HG02623 (cell line): ENCODE data around the gene CLPTM1L.
"Not testable (repeated sequence)": the region's sequence is repeated elsewhere in the genome, so short reads cannot be mapped to it uniquely, and the experiment has no call there.

ENCODE experiments used
- ATAC-seq: cut with Tn5 transposase; IDR thresholded peaks from one replicate; pipeline ENCODE4 v1.9.1; 2021; ENCODE audit warnings: moderate library complexity; ENCODE audit not compliant: unreplicated experiment

The CLPTM1L gene

DNA sequence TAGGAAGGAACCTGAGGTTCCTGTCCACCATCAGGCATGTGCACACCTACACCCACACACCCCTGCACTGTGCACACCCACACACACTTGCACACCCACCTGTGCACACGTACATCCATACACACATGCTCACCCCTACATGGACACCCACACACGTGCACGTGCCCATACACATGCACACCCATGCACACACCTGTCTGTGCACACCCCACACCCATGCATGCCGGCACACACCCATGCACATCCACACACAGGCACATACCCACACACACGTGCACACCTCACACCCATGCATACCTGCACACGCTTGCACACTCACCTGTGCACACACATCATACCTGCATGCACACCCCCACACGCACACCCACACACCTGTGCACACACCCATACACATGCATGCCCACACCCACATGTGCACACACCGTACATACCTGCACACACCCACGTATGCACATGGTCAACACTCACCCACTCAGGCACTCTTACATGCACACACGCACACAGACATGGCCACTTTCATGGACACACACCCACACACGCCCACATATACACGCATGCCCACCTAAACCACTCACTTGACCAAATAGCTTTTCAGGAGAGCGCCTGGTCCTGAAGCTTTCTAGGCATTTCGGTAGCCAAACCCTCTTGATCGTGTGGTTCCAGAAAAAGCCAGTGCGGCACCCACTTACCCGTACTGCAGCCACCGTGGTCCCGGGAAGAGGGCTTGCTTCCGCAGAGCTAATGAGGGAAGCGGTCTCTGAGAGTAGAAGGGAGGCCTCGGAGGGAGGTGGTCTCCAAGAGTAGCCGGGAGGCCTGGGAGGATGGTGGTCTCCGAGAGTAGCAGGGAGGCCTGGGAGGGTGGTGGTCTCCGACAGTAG is 36.7 kb upstream of the CLPTM1L start:
- no peak for ATAC-seq

DNA sequence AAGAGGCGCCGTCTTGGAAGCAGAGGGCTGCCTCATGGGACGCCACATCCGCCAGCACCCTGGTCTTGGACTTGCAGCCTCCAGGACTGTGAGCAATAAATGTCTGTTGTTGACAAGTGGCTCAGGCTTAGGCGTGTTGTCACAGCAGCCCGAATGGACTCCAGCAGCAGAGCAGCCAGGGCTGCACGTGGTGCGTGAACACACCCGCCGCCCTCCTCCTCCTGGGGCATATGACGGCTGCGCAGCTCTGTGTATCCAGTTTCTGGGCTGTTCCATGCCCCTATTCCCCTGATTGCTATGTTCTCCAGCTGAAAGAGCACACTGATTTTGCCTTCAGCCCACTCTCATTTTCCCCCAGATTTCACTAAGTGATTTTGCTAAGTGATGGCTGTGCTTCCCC is 36.0 kb upstream of the CLPTM1L start:
- ATAC-seq = no peak

DNA sequence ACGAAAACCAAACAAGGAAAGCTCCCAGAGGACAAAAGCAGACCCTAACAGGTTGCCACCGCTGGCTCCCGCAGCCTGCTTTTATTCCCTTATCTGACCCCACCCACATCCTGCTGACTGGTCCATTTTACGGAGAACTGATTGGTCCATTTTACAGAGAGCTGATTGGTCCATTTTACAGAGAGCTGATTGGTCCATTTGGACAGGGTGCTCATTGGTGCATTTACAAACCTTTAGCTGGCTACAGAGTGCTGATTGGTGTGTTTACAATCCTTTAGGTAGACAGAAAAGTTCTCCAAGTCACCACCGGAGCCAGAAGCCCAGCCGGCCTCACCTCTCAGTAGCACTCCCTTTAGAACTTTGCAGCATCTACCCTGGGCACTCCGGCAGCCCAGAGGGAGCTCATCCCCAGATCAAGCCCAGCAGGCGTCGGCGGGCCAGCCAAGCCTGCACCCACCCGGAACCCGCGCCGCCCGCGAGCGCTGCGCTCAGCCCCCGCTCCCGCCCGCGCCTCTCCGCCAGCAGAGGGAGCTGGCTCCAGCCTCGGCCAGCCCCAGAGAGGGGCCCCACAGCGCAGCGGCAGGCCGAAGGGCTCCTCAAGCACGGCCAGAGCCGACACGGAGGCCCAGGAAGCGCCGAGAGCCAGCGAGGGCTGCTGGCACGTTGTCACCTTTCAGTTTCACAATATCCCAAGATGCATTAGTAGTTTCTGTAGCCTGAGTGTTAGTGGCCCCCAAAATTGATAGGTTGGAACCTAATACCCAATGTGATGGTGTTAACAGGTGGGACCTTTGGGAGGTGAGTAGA is 35.3 kb upstream of the CLPTM1L start:
- no peak for ATAC-seq

DNA sequence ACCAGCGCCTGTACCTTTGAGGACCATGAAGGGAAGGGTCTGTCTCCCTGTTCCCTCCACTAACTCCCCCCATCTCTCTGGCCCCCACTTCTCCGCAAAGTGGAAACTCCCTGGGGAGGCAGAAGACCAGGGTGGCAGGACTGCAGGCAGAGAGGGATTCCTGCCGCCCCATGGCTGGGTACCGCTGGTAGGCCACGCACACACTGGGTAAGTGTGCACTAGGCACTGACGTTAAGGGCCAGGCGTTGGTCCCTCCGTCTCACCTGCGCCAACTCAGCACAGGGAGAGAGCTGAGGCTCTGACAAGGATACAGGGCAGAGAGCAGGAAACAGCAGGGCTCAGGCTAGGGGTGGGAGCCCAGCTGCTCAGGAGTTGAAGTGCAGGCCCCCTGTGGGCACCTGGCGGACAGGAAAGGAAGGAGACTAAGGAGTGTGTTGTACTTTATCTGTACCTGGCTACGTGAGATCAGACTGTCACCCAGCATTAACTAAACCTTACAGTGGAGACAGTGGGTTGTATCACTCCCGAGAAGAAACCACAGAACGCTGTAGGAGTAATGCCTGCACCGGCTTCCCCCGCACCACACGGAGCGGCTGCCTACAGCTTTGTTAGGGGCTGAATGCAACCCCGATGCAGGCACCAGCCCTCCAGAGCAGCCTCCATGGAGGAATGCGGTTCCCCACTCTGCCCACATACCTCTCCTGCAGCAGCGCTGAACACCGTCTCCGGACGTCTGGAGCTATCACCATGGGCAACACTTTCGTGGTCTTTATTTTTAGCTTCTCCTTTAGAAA is 34.2 kb upstream of the CLPTM1L start:
- ATAC-seq = no peak

DNA sequence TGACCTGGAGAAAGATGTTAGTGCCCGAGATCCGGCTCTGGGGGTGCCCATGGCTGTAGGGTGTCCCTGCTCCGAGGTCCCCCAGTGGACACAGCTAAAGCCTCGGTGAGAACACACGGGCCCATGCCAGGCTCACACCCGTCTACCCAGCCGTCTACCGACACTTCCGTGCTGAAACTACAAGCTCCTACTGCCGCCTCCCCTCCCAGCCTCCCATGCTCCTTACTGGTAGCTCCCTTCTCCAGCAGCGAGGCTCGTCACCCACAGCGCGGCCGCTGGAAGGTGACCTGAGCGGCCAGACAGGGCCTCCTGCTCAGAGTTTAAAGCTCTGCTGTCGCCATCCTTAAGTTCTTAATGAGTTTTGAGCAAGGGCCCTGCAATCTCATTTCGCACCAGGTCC is 33.2 kb upstream of the CLPTM1L start:
- no peak for ATAC-seq

DNA sequence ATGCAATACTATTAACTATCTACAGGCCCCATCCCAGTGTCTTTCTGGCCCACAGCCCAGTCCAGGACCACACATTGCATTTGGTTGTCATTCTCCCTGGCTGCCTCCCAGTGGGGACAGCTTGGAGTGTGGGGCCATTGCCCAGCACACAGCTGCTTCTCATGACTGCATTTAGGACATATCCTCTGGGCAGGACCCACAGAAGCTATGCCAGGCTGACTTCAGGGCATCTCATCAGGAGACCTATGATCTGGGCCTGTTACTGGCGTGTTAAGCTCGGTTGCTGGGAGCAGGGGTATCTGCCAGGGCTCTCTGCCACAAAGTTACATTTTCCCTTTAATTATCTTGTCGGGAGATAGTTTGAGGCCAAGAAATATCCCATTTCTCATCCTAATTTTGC is 32.1 kb upstream of the CLPTM1L start:
- no peak for ATAC-seq

DNA sequence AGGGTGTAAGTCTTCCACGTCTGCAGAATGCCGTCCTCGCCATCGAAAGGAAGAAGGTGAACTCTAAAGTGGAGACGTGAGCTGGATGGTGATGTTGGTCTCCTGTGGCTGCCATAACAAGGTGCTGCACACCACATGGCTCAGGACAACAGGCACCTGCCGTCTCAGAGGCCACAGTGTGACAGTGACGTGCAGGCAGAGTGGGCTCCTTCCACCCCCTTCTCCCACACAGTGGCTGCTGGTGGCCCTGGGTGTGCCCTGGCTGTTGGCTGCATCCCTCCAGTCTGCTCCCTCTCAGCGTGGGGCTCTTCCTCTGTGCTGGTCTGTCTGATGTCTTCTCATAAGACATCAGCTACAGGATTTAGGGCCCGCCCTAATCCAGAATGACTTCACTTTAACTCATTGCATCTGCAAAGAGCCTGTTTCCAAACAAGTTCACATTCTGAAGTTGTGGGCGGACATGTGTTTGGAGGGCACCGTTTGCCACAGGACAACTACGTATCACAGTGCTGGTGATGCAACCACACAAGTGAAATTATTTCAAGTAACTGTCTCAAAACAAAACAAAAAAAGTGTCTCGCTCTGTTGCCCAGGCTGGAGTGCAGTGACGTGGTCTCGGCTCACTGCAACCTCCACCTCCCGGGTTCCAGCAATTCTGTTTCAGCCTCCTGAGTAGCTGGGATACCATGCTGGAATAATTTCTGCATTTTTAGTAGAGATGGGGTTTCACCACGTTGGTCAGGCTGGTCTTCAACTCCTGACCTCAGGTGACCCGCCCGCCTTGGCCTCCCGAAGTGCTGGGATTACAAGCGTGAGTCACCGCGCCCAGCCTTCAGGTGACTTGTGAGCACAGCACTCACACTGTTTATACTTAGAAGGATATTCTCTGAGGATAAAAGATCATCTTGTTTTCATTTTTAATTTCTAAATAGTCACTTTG is 31.2 kb upstream of the CLPTM1L start:
- ATAC-seq = no peak

DNA sequence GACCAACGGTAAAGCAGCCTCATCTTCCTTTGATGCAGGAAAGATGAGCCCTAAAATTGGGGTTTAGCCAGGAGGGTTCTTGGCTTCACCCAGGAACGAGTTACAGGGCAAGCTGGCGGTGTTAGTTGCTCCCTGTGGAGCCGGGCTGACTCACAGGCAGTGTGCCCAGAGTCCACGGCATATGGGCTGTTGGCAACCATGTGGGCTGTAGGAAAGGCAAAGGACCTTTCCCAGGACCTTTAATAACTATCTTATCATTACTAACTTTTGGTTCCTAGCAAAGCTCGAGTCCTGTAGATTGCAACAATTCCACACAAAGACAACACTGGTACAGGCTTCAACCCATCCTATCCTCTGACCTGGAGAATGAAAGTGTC is 29.8 kb upstream of the CLPTM1L start:
- ATAC-seq = no peak

DNA sequence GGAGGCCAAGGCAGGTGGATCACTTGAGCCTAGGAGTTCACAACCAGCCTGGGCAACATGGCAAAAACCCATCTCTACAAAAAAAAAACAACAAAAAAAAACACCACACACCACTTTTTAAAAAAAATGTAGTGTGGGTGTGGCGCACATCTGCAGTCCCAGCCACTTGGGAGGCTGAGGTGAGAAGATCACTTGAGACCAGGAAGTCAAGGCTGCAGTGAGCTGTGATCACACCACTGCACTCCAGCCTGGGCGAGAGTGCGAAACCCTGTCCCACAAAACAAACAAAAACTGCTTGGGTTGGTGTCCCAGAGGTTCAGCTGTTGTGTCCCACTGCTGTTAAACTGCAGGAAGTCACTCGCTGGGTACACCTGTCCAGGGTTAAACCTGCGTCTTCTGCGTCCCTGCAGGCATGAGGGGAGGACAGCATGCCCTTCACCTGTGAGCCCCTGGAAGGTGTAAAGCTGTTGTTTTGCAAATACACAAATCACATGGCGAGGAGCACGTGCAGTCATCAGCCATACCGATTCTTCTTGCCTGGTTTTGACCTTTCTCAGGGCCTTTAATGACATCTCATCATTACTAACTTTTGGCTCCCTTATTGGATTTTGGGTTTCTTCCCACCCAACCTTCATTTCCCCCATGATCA is 29.3 kb upstream of the CLPTM1L start:
- ATAC-seq = no peak

DNA sequence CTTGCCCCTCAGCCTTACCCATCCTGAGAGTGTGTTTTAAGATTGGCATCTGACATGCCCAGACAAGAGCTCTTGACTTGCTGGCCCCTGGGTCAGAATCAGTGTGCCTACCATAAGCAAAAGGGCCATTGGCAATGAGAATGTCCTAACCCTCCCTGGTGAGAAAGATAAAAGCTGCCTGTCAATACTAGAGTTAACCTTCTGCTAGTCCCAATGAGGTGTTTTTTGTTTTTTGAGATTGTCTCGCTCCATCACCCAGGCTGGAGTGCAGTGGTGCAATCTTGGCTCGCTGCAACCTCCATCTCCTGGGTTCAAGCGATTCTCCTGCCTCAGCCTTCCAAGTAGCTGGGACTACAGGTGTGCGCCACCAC is 27.1 kb upstream of the CLPTM1L start:
- ATAC-seq = not testable (repeated sequence)

DNA sequence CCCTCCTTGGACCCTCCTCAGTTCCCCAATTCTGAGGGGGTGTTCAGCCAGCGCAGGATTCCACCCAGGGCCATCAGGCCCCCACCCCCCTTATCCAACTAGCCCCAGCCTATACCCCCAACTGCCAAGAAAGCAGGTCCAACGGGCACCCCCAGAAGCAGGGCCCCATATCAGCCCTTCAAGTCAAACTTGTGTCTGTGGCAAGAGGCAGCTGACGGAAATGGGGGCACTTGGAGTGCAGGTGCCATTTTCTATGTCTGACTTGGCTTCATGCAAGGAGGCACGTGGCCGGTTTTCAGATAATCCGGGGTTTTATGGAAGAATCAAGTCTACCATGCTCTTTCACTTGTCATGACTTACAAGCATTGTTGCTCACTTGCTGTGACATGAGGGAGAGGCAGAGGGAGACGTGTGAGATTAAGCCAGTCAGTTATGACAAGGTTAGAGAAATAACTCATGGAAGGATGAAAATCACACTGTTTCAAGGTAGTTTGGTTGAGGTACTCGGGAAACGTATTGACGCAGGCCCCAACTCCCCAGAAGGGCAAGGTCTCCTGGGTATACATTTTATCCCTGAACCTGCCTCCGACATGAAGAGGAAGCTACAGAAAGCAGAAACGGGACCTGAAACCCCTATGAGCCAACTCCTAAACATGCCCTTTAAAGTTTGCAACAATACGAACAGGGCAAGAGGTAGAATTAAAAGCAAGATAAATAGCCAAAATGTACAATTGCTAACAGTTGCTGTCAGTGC is 26.5 kb upstream of the CLPTM1L start:
- ATAC-seq = no peak

DNA sequence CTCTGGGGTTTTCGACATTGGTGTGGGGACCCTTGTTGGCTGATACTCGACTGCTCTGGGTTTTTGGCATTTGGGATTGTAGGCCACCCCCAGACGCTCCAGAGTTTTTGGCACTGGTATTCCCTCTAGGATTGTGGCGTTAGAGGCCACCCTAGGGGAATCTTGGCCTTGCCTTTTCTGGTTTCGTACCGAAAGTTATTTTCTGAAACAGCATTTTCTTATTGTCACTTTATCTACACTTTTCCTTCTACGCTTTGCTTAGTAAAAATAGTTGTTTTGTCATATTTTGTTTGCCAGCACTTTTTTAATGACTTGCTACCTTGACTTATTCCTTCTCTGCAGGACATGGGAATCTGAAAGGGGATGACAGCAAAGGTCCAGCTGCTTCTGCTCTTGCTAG is 25.1 kb upstream of the CLPTM1L start:
- no peak for ATAC-seq

DNA sequence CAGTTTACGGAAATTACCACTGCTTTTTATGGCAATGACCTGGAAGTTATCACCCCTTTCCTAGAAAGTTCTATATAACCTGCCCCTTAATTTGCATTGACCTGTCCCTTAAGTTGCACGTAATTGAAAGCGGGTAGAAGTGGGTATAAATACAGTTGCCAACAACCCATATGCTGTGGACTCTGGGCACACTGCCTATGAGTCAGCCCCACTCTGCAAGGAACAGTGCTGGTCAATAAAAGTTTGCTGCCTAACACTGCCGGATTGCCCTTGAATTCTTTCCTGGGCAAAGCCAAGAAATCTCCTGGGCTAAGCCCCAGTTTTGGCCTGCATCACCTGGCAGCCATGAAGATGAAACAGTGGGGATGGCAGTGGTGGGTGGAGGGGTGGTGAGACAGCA is 23.9 kb upstream of the CLPTM1L start:
- ATAC-seq = no peak

DNA sequence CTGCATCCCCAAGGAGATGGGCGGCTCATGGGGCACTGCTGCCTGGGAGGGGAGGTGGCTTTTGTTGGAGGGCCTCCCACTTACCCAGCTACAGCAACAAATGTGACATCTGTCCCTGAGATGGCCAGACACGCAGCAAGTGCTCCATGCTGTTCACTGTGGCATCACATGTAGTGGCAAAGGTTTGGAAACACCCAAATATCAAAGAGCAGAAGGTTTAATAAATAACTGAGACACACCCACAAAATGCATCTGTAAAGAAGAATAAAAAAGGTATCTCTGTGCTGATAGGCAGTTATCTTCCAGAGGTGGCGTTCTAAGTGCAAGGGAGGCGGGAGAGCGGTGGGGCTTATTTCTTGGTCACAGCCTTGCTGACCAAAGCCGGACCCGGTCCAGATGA is 23.3 kb upstream of the CLPTM1L start:
- no peak for ATAC-seq

DNA sequence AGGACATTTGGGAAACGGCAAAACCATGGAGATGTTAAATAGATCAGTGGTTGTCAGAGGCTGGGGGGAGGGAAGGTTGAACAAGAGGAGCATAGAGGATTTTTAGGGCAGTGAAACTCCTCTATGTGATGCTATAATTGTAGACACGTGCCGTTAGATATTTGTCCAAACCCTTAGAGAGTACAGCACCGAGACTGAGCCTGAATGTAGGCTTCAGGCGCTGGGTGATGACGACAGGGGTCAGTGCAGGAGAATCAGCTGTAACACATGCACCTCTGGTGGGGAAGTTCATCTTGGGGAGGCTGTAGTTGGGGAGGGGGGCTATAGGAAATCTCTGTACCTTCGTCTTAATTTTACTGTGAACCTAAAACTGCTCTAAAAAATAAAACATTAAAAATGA is 22.2 kb upstream of the CLPTM1L start:
- no peak for ATAC-seq

DNA sequence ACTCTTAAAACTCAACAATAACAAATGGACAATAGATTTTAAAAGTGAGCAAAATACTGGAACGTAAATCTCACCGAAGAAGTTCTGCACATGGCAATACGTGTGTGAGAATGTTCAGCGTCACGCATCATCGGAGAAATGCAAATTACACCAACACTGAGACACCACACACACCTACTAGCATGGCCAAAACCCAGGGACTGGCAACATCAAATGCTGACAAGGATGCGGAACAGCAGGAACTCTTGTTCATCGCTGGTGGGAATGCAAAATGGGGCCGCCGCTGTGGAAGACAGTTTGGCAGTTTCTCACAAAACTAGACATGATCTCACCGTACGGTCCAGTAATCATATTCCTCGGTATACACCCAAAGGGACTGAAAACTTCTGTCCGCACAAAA is 21.6 kb upstream of the CLPTM1L start:
- ATAC-seq = no peak

DNA sequence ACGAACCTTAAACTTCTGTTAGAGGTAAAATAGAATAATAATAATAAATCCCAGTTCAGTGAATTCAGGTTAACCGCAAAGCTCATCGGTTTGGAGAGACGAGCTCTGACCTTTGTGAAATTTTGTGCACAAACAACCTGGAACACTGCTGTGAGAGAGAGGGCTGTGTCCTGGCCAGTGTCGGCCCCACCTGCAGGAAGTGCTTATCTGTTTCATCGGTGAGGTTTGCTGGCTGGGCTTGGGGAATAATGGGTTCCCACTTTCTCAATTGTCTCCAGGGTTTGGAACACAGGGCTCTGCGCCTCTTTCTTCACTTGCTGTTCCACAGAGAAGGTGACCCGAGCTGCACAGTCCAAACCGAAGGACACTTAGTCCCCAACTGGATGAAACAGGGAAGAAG is 19.3 kb upstream of the CLPTM1L start:
- no peak for ATAC-seq

DNA sequence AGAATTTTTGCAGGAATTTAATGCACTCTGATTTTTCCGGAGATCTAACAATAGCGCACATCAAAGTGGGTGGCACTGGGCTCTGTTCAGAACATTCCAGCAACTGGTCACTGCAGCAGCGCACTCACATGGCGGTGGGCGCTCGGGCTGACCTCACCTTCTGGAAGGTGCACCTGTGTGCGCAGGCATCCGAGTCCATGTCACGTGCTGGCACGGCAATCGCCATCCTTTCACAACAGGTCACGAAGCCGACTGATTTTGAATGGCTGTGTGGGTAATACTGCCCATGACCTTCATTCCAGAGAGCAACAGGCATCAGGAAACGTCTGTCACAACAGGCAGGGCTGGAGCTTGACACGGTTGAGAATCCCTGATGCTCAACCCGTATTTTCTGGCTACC is 18.7 kb upstream of the CLPTM1L start:
- ATAC-seq = no peak

DNA sequence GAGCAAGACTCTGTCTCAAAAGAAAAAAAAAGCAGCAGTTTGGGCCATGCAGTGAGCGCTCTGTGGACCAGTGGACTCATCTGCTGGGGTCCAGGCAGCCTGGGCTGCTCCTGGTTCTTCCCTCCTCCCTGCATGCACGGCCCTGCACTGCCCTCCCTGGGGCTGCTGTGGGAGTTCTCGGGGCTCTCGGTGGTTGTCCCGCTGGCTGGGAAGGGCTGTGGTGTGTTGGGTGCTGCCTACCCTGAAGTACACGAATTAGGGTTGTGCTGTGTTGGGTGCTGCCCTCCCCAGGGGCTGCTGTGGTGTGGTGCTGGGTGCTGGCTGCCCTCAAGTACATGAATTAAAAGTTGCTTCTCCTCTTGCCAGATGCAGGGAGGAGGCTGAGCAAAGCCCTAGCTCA is 18.3 kb upstream of the CLPTM1L start:
- ATAC-seq = no peak
